H1 (cell line): ENCODE results near the gene C1orf116. TPM values are rescaled to one million over a fixed set of nuclear protein-coding genes. Genes with fewer than 3 reads are reported as not detected.

Source experiments
- CTCF ChIA-PET: fragments of 300-600 bp; sonication (Branson Sonifier 250); formaldehyde crosslinking; loops from one replicate; lab custom pipeline; 2021; ENCODE audit not compliant: partially characterized antibody; lab: Charles Lee
- POLR2A ChIA-PET: fragments of 300-600 bp; sonication (Branson Sonifier 250); formaldehyde crosslinking; loops from one replicate; lab custom pipeline; 2021; ENCODE audit warnings: inconsistent platforms; ENCODE audit not compliant: partially characterized antibody; lab: Charles Lee
- DNase-seq, 2 experiments: peaks; one replicate each; pipeline versions ENCODE4 v3.0.0 to v3.0.0-alpha.2; 2010 to 2022; ENCODE audit warnings: low spot score in 2 of 2, low read depth in 1 of 2, mixed read lengths in 1 of 2
- FAIRE-seq: peaks from 2 replicates; lab custom pipeline; 2011; peaks lifted over from hg19 to GRCh38; lab: Jason Lieb, UNC
- H2AFZ ChIP-seq: 2 replicates; pipeline ENCODE4 v1.8.1; 2012; ENCODE audit warnings: low read length, inconsistent platforms
- H2AK5ac ChIP-seq: 2 replicates; pipeline ENCODE4 v1.6.1; 2013; ENCODE audit warnings: low read depth, low read length
- H2BK120ac ChIP-seq: replicated peaks from 2 replicates; pipeline ENCODE3; 2013; ENCODE audit warnings: low read depth, low read length, inconsistent platforms
- H2BK12ac ChIP-seq: 2 replicates; pipeline ENCODE4 v1.6.1; 2013; ENCODE audit warnings: low read depth, low read length
- H2BK15ac ChIP-seq: 2 replicates; pipeline ENCODE4 v1.6.1; 2013; ENCODE audit warnings: low read length
- H2BK20ac ChIP-seq: 2 replicates; pipeline ENCODE4 v1.6.1; 2013; ENCODE audit warnings: low read length
- H2BK5ac ChIP-seq: 2 replicates; pipeline ENCODE4 v1.6.1; 2013; ENCODE audit warnings: low read depth, low read length
- H3K14ac ChIP-seq: 2 replicates; pipeline ENCODE4 v1.6.1; 2013; ENCODE audit warnings: inconsistent platforms; ENCODE audit not compliant: insufficient read length
- H3K18ac ChIP-seq: 2 replicates; pipeline ENCODE4 v1.6.1; 2013; ENCODE audit warnings: low read length; ENCODE audit errors: extremely low read depth
- H3K23ac ChIP-seq: 2 replicates; pipeline ENCODE4 v1.6.1; 2013; ENCODE audit warnings: inconsistent platforms; ENCODE audit not compliant: insufficient read length
- H3K23me2 ChIP-seq: 2 replicates; pipeline ENCODE4 v1.6.1; 2013; ENCODE audit warnings: low read depth, low read length
- H3K27ac ChIP-seq: 2 replicates; pipeline ENCODE4 v1.6.1; 2011; ENCODE audit warnings: low read depth, low read length, inconsistent platforms
- H3K27me3 ChIP-seq, 4 experiments: replicated peaks in 1 of 4; 1 replicate in 1 of 4; 2 replicates in 3 of 4; pipeline versions ENCODE4 v1.6.1 to v1.8.1; 2011 to 2013; ENCODE audit warnings: low read length in 3 of 4, mild to moderate bottlenecking in 3 of 4, inconsistent platforms in 2 of 4, mixed read lengths in 2 of 4, moderate library complexity in 1 of 4; ENCODE audit not compliant: control insufficient read depth in 3 of 4, insufficient read depth in 3 of 4; ENCODE audit errors: extremely low read depth in 1 of 4
- H3K36me3 ChIP-seq, 4 experiments: 2 replicates each; pipeline versions ENCODE4 v1.6.1 to v1.8.1; 2011 to 2013; ENCODE audit warnings: mild to moderate bottlenecking in 4 of 4, low read length in 3 of 4, moderate library complexity in 2 of 4, control low read depth in 1 of 4, inconsistent platforms in 1 of 4; ENCODE audit not compliant: insufficient read depth in 4 of 4, control insufficient read depth in 2 of 4
- H3K4ac ChIP-seq: replicated peaks from 2 replicates; pipeline ENCODE3; 2013; ENCODE audit warnings: low read length, low read depth, mixed read lengths, inconsistent platforms; ENCODE audit not compliant: insufficient read length
- H3K4me1 ChIP-seq, 4 experiments: replicated peaks in 1 of 4; 1 replicate in 1 of 4; 2 replicates in 3 of 4; pipeline versions ENCODE4 v1.6.1 to v1.8.1; 2011 to 2013; ENCODE audit warnings: low read length in 3 of 4, inconsistent platforms in 2 of 4, mixed read lengths in 1 of 4; ENCODE audit not compliant: insufficient read depth in 4 of 4, control insufficient read depth in 3 of 4
- H3K4me2 ChIP-seq, 2 experiments: 2 replicates each; pipeline versions ENCODE4 v1.6.1 to v1.8.1; 2011 to 2013; ENCODE audit warnings: low read depth in 2 of 2, low read length in 2 of 2, control low read depth in 1 of 2, inconsistent platforms in 1 of 2, mild to moderate bottlenecking in 1 of 2; ENCODE audit not compliant: insufficient read depth in 1 of 2
- H3K4me3 ChIP-seq, 4 experiments: fragments of 200-600, 300-600 bp in 1 of 4; sonication (generic), shearing (Covaris generic), sonication (Bioruptor Twin) in 1 of 4; 2 replicates each; pipeline versions ENCODE4 v1.5.1 to v1.8.1; 2011 to 2016; ENCODE audit warnings: low read length in 4 of 4, low read depth in 3 of 4, control low read depth in 2 of 4, inconsistent platforms in 2 of 4, mild to moderate bottlenecking in 2 of 4, mixed read lengths in 1 of 4, moderate library complexity in 1 of 4; ENCODE audit not compliant: insufficient read depth in 2 of 4; ENCODE audit errors: extremely low read depth in 1 of 4
- H3K56ac ChIP-seq: replicated peaks from 2 replicates; pipeline ENCODE3; 2013; ENCODE audit warnings: low read depth, mild to moderate bottlenecking, mixed read lengths, low read length, inconsistent platforms; ENCODE audit not compliant: insufficient read length
- H3K79me1 ChIP-seq: 2 replicates; pipeline ENCODE4 v1.6.1; 2013; ENCODE audit warnings: low read depth, low read length, control low read depth
- H3K79me2 ChIP-seq, 2 experiments: 2 replicates each; pipeline versions ENCODE4 v1.6.1 to v1.8.1; 2012 to 2013; ENCODE audit warnings: low read length in 2 of 2, mild to moderate bottlenecking in 2 of 2, inconsistent platforms in 1 of 2; ENCODE audit not compliant: insufficient read depth in 2 of 2, control insufficient read depth in 1 of 2
- H3K9ac ChIP-seq, 4 experiments: replicated peaks in 1 of 4; 1 replicate in 1 of 4; 2 replicates in 3 of 4; pipeline versions ENCODE4 v1.6.1 to v1.8.1; 2011 to 2013; ENCODE audit warnings: low read depth in 3 of 4, low read length in 3 of 4, control low read depth in 2 of 4, mild to moderate bottlenecking in 2 of 4, moderate library complexity in 2 of 4, inconsistent platforms in 1 of 4; ENCODE audit errors: extremely low read depth in 1 of 4
- H3K9me3 ChIP-seq, 2 experiments: 2 replicates each; pipeline versions ENCODE4 v1.6.1 to v1.8.1; 2012 to 2013; ENCODE audit warnings: mild to moderate bottlenecking in 2 of 2, moderate library complexity in 2 of 2, control low read depth in 1 of 2, inconsistent platforms in 1 of 2, low read depth in 1 of 2, low read length in 1 of 2, mixed read lengths in 1 of 2; ENCODE audit not compliant: insufficient read depth in 2 of 2
- H4K20me1 ChIP-seq, 2 experiments: replicated peaks in 1 of 2; 2 replicates each; pipeline versions ENCODE3 to v1.8.1; 2011 to 2013; ENCODE audit warnings: inconsistent platforms in 2 of 2, low read length in 2 of 2, mild to moderate bottlenecking in 1 of 2; ENCODE audit not compliant: insufficient read depth in 2 of 2, control insufficient read depth in 1 of 2
- H4K5ac ChIP-seq: 2 replicates; pipeline ENCODE4 v1.6.1; 2013; ENCODE audit warnings: low read length, low read depth, mixed read lengths, inconsistent platforms; ENCODE audit not compliant: insufficient read length
- H4K8ac ChIP-seq: 2 replicates; pipeline ENCODE4 v1.8.0; 2013; ENCODE audit warnings: mild to moderate bottlenecking, moderate library complexity, low read length, inconsistent platforms; ENCODE audit not compliant: insufficient read depth; ENCODE audit errors: extremely low read depth
- H4K91ac ChIP-seq: replicated peaks from 2 replicates; pipeline ENCODE3; 2013; ENCODE audit warnings: low read length, mixed read lengths, inconsistent platforms; ENCODE audit not compliant: insufficient read length
- CBX8 ChIP-seq: fragments of 300-800, 300-1000 bp; sonication (generic); IDR thresholded peaks from 2 replicates; pipeline ENCODE4 v1.7.1; 2016; ENCODE audit warnings: low read depth, low read length, borderline replicate concordance
- CHD2 ChIP-seq: IDR thresholded peaks from 2 replicates; pipeline ENCODE4 v1.6.1; 2012; ENCODE audit warnings: low read length, improper control_type of control experiment
- POU5F1 ChIP-seq: IDR thresholded peaks from 2 replicates; pipeline ENCODE4 v1.6.1; 2011; ENCODE audit warnings: low read depth, mild to moderate bottlenecking, low read length, moderate library complexity
- RBBP5 ChIP-seq: IDR thresholded peaks from 2 replicates; pipeline ENCODE4 v1.7.1; 2012; ENCODE audit warnings: low read depth, mild to moderate bottlenecking, inconsistent platforms, low read length, moderate library complexity, borderline replicate concordance
- SP2 ChIP-seq: IDR thresholded peaks from 2 replicates; pipeline ENCODE4 v1.6.1; 2012; ENCODE audit warnings: mild to moderate bottlenecking, low read length, inconsistent platforms
- SRF ChIP-seq: IDR thresholded peaks from 2 replicates; pipeline ENCODE4 v1.6.1; 2011; ENCODE audit warnings: mild to moderate bottlenecking, low read depth, low read length, moderate library complexity
- TEAD4 ChIP-seq: IDR thresholded peaks from 2 replicates; pipeline ENCODE4 v1.6.1; 2012; ENCODE audit warnings: low read depth, low read length, inconsistent platforms, mixed read lengths
- WGBS, 2 experiments: shearing (Covaris generic) in 1 of 2; methylation state at CpG; one replicate each; pipeline versions ENCODE4 v1.1.6 to v1.1.7; 2013 to 2015; ENCODE audit warnings: low lambda C conversion rate in 2 of 2, mixed read lengths in 2 of 2, inconsistent platforms in 1 of 2, low coverage in 1 of 2, missing lambda C conversion rate in 1 of 2; ENCODE audit not compliant: insufficient replicate concordance in 2 of 2, insufficient coverage in 1 of 2, insufficient read length in 1 of 2; ENCODE audit errors: extremely low coverage in 1 of 2, missing lambda C conversion rate in 1 of 2; 5-methylcytosine and 5-hydroxymethylcytosine counted together
- polyA plus RNA-seq, 7 experiments: library from polyadenylated mRNA; depleted of rRNA in 3 of 7; stranded (reverse) in 5 of 7; unstranded in 2 of 7; fragments of >200 nt in 5 of 7; fragments of 200-250 nt in 2 of 7; gene quantifications; 1 replicate in 5 of 7; 2 replicates in 1 of 7; 4 replicates in 1 of 7; pipeline versions ENCODE4 v1.2.1 to v1.2.3, GENCODE V29; 2011 to 2013; ENCODE audit warnings: missing spikeins in 2 of 7, mixed read lengths in 2 of 7
- total RNA-seq: library from RNA; stranded (reverse); fragmentation: NEBNext Ultra II Directional; extraction: Animal tissue kit (Norgen Biotek cat#: 25700); gene quantifications from 2 replicates; pipeline ENCODE4 v1.2.1, GENCODE V29; 2021

Gene C1orf116
- total and polyA plus RNA-seq, 2 of the 8 experiments (the other 6 are each of a cell fraction or from before 2014, with no cell fraction given), result 2.2 to 3.9 TPM

GRCh38 chr1:207027921-207028320 lies 4.6 kb downstream of the C1orf116 start:
- FAIRE-seq, result no peak
- peaks cover 5 to 17% (median 16%) of the 10 kb centered on the region in 4 experiments; a peak in 6 of 7 replicates for H3K4me1 ChIP-seq
- H3K36me3 ChIP-seq, result peaks cover 0 to 2% (median 0%) of the 10 kb centered on the region in 4 experiments; a peak in 1 of 8 replicates
- H2BK20ac ChIP-seq, result no peak overlapping the region
- H3K79me2 ChIP-seq, result no peaks in the 10 kb centered on the region
- H2BK15ac ChIP-seq, result no peak overlapping the region
- H2BK120ac ChIP-seq, result no peak overlapping the region
- no peak overlapping the region for H2BK12ac ChIP-seq
- H4K20me1 ChIP-seq, result no peaks in the 10 kb centered on the region
- H4K91ac ChIP-seq, result no peak overlapping the region
- H4K8ac ChIP-seq, result no peak overlapping the region
- H3K9me3 ChIP-seq, result no peaks in the 10 kb centered on the region
- TF ChIP-seq SP2, result no peak
- no peak for TF ChIP-seq POU5F1
- no peak for TF ChIP-seq CHD2
- TF ChIP-seq RBBP5, result no peak
- no peak for TF ChIP-seq CBX8
- TF ChIP-seq SRF, result no peak
- TF ChIP-seq TEAD4, result no peak
- no peak overlapping the region for H3K56ac ChIP-seq
- no peak overlapping the region for H3K4me2 ChIP-seq
- H3K4me3 ChIP-seq, result no peak overlapping the region
- H3K23me2 ChIP-seq, result no peaks in the 10 kb centered on the region
- no peak overlapping the region for H3K18ac ChIP-seq
- no peak overlapping the region for H2AK5ac ChIP-seq
- H3K4ac ChIP-seq, result no peak overlapping the region
- 86% methylated on average over 1 of the region's 1 CpG; no CpG with 5 or more reads in 1 of the 2 experiments for WGBS, 2 experiments
- ChIA-PET CTCF (interaction anchor here (0.9 to 10.5 kb wide), 4 partner anchors 20 to 369 kb away, joined by 3 to 122 read pairs (median 6); no protein-coding TSS in a partner anchor), POLR2A (no interaction called here)
- no peak overlapping the region for H4K5ac ChIP-seq
- no peak for DNase-seq
- H3K9ac ChIP-seq, result no peak overlapping the region
- no peaks in the 10 kb centered on the region for H3K79me1 ChIP-seq
- no peak overlapping the region for H2AFZ ChIP-seq
- H3K27me3 ChIP-seq, result no peaks in the 10 kb centered on the region
- H2BK5ac ChIP-seq, result no peak overlapping the region
- no peak overlapping the region for H3K27ac ChIP-seq
- no peak overlapping the region for H3K14ac ChIP-seq
- H3K23ac ChIP-seq, result no peak overlapping the region
